A172 (cell line): ENCODE measurements around the gene STK38. TPM values are rescaled to one million over a fixed set of nuclear protein-coding genes. Genes with fewer than 3 reads are reported as not detected.

Experiments
- DNase-seq: peaks from one replicate; pipeline ENCODE4 v3.0.0-alpha.2; 2015; ENCODE audit warnings: low spot score
- total RNA-seq: library from RNA; depleted of rRNA; stranded (reverse); fragments of >200 nt; shearing (Covaris generic); gene quantifications from 2 replicates; pipeline ENCODE4 v1.2.3, GENCODE V29; 2014

STK38 gene
- total RNA-seq, 1 experiment from 2014 or later = 25.3 TPM

DNA sequence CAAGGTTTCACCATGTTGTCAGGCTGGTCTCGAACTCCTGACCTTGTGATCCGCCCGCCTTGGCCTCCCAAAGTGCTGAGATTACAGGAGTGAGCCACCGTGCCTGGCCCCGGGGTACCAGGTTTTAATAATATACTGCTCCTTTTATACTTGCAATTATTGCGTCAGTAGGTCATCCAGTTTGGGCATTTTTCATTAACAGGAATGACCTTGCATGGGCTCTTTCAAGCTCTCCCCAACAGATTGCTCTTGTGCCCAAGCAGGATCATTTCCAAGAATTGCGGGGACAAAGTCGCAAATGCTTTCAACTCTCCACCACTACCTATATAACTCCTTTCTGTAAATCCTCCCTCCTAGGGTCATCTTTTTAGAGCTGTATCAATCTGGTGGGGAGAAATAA is 23.8 kb downstream of the STK38 start:
- no peak for DNase-seq

DNA sequence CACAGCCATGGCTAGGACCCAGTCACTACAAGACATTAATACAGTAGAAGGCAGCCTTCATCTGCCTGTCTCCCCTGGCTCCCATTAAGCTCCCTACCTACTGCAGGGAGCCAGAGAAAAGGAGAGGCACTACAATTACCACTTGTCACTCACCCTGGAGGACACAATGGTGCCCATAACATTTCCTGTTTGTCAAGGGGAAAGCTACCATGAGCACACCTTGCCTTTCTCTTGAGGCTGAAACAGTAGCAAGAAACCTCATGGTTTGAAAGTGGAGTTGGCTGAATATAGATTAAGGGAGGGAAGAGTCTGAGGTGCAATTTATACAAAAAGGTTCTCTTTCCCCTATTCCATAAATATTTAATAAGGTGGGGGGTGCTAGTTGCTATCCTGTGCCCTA is 27.9 kb downstream of the STK38 start:
- DNase-seq = no peak

DNA sequence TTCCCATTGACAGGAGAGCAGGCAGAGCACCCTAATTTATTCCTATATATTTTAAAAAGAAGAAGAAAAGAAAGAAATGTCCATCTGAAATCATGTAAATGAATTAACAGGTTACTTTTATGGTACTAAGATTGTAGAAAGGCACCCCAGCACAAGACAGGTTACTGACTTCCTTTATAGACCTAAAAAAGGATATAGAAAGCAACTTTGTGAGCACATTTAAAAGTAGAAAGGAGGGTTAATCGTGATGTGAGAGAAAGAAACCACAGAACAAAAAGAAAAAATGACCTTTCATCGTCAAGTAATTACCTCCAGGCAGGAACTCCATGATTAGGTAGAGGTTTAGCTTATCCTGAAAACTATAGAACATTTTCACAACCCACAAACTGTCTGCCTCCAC is 29.9 kb downstream of the STK38 start:
- no peak for DNase-seq

- DNase-seq = no peak
Observed at GRCh38 chr6:36516988-36517387, 30.3 kb downstream of the STK38 start.

- DNase-seq = no peak
Observed at GRCh38 chr6:36516559-36516958, 30.7 kb downstream of the STK38 start.

DNA sequence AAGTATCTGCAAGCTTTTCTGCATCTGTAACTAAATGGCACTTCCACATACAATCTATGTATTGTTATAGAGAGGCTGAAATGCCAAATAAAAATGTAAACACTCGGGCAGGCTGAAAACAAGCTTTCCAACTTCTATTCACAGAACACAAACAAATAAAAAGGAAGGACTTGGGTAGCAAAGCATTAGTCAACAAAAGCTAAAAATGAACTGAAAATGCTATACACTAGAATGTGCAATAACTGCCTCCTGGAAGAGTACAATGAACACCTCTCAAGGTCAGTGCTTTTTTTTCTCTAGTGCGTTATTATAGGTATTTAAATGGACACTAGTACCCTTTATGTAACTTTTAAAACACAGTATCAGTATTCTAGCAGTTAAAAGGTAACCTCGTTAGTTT is 31.4 kb downstream of the STK38 start:
- DNase-seq = no peak

DNA sequence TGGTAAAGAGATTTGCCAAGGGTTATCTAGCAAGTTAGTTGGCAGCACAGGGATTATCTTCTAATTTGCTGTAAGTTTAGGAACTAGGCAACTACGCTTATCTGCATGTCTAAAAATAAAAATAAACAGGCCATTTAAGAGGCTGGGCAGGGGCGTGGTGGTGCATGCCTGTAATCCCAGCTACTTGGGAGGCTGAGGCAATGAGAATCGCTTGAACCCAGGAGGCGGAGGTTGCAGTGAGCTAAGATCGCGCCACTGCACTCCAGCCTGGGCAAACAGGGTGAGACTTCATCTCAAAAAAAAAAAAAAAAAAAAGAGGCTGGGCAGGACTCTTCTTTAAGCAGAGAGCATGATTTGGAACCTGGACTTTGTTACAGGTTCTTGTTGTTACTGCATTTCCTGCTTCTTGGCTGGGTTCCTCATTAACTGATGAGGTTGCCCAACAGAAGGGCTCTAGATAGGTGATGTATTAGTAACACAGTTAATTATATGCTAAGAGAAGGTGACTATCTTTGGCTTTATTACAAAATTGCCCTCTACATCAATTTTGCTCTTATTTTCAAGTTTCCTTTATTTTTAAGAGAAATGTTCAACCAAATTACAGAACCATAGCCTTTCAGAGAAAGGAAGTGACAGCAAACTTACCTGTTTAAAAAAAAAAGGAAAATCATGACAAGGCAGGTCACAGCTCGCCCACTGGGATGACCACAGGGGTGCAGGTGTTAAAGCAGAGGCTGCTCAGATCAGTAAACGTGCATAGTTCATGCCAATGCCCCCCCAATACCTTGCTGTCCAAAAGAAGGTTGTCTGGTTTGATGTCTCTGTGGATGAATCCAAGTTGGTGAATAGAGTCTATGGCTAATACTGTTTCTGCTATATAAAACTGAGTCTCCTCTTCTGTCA is 32.5 kb downstream of the STK38 start:
- no peak for DNase-seq

DNA sequence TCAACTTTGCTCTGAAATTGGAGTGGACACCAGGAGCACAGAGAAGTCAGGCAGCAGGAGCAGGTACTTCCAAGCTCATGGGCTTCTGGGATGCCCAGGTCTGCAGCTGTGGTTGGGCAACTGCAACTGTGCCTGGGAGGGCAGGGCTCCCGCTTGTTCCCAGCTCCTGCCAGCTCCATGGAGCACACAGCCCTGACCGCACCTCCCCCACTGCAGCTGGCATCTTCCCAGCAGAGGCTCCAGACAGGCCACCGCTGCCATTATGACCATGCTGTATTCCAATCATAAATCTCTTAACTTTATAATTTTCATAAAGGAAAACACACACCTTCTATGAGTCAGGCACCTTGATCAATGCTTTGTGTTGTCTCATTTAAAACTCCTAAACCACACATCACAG is 36.9 kb downstream of the STK38 start:
- DNase-seq = no peak

DNA sequence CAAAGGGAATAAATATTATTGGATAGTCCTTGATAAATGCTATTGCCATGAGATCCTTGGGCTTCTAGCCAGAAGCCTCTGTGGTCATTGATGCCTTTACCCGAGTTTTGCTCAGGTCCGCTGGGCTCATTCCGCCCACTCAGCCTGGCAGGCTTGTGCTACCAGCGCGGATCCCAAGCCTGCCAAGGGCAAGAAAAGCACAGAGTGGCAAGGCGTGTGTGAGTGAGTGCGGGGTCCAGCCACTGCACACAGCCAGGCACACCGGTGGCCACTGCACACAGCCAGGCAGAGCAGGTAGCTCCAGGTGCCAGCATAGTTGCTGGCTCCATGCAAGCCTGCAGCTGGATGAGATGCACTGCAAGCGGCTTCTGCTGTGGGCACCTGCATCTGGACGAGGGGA is 38.7 kb downstream of the STK38 start:
- DNase-seq = no peak

GRCh38 chr6:36506611-36507010 is 40.7 kb downstream of the STK38 start:
- no peak for DNase-seq

GRCh38 chr6:36505744-36506534 is 41.3 kb downstream of the STK38 start:
- DNase-seq = no peak

DNA sequence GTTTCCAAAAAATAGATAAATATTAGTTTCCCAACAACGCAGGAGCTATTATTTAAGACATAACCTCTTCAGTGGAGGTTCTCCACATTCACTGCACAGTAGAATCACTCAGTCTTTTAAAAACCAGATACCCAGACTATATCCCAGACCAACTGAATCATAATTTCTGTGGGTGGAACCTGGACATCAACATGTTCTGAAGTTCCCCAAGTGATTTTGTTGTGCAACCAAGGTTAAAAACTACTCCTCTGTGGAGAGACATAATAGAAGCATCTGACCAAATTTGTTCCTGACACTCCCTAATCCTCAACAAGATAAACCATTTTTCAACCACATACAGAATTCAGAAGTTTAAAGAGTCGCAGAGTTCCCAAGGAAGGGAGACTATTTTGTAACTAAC is 42.3 kb downstream of the STK38 start:
- DNase-seq = no peak

DNA sequence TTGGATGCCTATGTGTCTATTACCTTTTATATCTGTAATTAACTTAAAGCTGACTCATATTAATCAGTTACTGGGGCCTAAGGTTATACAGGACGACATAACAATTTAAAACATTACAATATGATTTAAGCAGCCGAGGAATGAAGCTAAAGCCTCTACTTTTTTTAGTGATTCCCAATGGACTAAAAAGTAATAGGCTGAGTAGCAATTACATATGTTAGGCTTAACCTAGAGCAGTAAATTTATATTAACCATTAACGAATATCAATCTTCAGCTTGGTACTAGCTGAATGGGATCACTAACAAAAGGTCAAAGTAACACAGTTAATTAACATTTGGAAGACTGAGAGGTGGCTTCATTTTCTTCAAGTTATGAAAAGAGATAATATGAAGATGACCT is 43.1 kb downstream of the STK38 start:
- DNase-seq = no peak

DNA sequence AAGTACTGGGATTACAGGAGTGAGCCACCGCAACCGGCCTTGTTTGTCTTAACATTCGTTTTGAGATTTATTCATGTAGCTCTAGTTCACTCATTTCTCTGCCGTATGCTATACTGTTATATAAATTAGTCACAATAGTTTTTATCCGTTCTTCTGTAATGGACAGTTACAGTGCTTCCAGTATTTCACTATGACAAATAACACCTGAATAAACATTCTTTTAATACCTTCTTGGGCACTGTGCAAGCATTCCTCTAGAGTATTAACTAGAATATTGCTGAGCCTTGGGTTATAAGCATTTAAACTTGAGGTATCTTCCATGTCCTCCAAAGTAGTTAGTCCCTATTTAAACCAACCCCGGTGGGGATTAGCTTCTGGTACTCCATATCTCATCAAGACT is 45.6 kb downstream of the STK38 start:
- no peak for DNase-seq

- no peak for DNase-seq
Observed at GRCh38 chr6:36499918-36500317, 47.4 kb downstream of the STK38 start.

DNA sequence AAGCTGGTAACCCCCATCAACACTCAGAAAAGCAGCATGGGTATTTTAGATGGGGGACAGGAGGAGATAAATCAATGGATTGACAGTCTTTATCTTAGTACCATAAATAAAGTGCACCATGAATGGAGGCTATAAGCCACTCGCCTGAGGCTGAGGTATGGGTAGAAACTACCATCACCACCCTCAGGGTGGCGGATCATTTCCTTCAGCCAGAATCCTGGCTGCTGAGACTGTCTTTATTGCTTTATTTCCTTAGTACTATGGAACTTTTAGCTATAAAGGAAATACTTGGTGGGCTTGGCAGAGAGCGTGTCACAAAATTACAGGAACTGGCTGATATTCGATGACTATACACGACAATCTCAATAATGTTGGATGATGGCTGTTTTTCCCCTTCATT is 52.2 kb downstream of the STK38 start:
- no peak for DNase-seq

- no peak for DNase-seq
Observed at GRCh38 chr6:36493859-36494258, 53.4 kb downstream of the STK38 start.

GRCh38 chr6:36493319-36493718 is 54.0 kb downstream of the STK38 start:
- no peak for DNase-seq

GRCh38 chr6:36492621-36493020 is 54.7 kb downstream of the STK38 start:
- DNase-seq = no peak

GRCh38 chr6:36492092-36492491 is 55.2 kb downstream of the STK38 start:
- DNase-seq = no peak

DNA sequence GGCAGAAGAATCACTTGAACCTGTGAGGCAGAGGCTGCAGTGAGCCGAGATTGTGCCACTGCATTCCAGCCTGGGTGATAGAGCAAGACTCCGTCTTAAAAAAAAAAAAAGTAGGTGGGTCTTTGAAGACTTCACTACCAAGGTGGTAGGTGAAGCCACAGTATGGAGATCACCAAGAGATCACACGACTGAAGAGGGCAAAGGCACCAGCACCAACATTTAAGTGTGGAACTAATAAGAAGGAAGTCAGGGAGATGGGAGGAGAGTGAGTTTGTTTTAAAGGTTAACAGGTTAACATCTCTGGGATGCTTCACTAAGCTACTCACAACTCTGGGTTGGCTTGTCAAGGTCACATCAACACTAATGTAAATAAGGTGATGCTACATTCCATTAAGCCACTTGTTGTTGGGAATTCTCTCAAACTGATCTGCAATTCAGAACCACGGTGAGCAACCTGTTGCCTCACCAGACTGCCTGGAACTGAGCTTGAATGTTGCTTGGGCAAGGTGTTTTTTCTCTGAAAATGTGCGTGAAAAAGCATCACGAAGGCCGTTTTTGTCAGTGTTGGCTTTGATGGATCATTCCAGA is 55.8 kb downstream of the STK38 start:
- DNase-seq = no peak

- DNase-seq = no peak
Observed at GRCh38 chr6:36489426-36489825, 57.9 kb downstream of the STK38 start.

DNA sequence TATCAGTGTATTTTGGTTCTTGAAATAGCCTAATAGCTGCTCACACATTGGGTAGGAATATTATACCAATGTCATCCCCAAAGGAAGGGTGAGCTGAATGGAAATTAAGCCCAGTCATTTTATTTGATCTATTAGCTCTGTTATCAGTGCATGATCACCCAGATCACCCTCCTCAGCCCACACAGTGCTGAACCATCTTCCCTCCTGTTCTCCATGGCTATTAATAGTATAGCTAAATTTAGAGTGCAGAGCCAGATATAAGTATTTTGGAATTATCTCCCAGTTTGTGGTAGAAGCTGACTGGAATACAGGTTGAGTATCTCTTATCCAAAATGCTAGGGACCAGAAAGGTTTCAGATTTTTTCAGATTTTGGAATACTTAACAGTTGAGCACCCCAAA is 59.1 kb downstream of the STK38 start:
- no peak for DNase-seq
